GM21390 (cell line): ENCODE data around the gene RIPPLY3.

Experiments used
- ATAC-seq: cut with Tn5 transposase; IDR thresholded peaks from one replicate; pipeline ENCODE4 v1.9.1; 2021; ENCODE audit not compliant: unreplicated experiment

The RIPPLY3 gene

GRCh38 chr21:37006486-37007291, at the start of gene RIPPLY3:
Gene RIPPLY3 (plus strand): TSS chr21:37006702. CDS start chr21:37006773, 71 bp downstream.
- ATAC-seq: no peak

GRCh38 chr21:36959020-36959835, 47.3 kb upstream of the RIPPLY3 start:
- no peak for ATAC-seq

GRCh38 chr21:36960676-36961284, 45.7 kb upstream of the RIPPLY3 start:
- no peak for ATAC-seq

- ATAC-seq: no peak
These were observed 44.3 kb upstream of the RIPPLY3 start for GRCh38 chr21:36962098-36962780.

GRCh38 chr21:36964398-36964797, 42.1 kb upstream of the RIPPLY3 start:
- ATAC-seq: no peak

GRCh38 chr21:36964827-36965719, 41.4 kb upstream of the RIPPLY3 start:
- ATAC-seq: no peak

- no peak for ATAC-seq
These were observed 40.8 kb upstream of the RIPPLY3 start for GRCh38 chr21:36965720-36966065.

- peak; percentile 78 for ATAC-seq
These were observed 40.3 kb upstream of the RIPPLY3 start, which contains the start of gene HLCS for GRCh38 chr21:36966066-36966820. Gene HLCS (minus strand): TSS chr21:36966669. CDS start chr21:36966638, 31 bp downstream.

GRCh38 chr21:36966821-36967768, 39.4 kb upstream of the RIPPLY3 start:
- peak; percentile 24 for ATAC-seq

GRCh38 chr21:36968414-36968813, 38.1 kb upstream of the RIPPLY3 start:
- ATAC-seq: no peak

- ATAC-seq: no peak
These were observed 37.5 kb upstream of the RIPPLY3 start for GRCh38 chr21:36968976-36969375.

GRCh38 chr21:36973986-36974850, 32.3 kb upstream of the RIPPLY3 start:
- ATAC-seq: no peak

- no peak for ATAC-seq
These were observed 31.7 kb upstream of the RIPPLY3 start for GRCh38 chr21:36974851-36975192.

- ATAC-seq: no peak
These were observed 30.2 kb upstream of the RIPPLY3 start for GRCh38 chr21:36976228-36976861.

GRCh38 chr21:36976882-36977651, 29.4 kb upstream of the RIPPLY3 start:
- peak; percentile 68 for ATAC-seq
